ENCODE measurements around the gene NUDT5. TPM values are rescaled to one million over a fixed set of nuclear protein-coding genes. Genes with fewer than 3 reads are reported as not detected.

The NUDT5 gene
- total and polyA plus RNA-seq, 7 donors: 4.8 to 11.3 (median 5.2) TPM

DNA sequence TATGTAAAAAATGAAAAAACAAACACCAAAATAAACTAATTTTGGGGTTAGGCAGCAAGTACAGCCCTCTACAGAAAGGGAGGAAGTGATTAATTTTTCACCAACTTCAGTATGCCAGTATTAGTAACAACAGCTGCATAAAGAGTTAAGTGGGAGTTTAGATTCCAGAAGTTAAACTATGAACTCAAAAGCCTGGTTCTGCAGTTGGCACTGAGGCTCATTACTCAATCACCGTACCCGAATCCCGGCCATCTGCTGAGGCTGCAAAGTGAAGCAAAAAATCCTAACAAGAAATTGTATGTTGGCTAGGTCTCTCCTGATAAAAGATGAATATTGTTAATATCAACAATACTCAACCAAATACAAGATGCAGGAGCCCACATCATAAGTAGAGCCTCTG, 4.0 kb downstream of the NUDT5 start:
- H3K36me3 ChIP-seq (ENCODE audit: insufficient read depth in 1 of 2, low read depth in 1 of 2): peaks cover 0 to 8% of the 10 kb centered on the region in 2 donors
- intact Hi-C loops (cut with DNase I): no loop called here
- 32 to 58% (median 46%) methylated on average over 3 of the region's 3 CpGs for WGBS, 3 donors

DNA sequence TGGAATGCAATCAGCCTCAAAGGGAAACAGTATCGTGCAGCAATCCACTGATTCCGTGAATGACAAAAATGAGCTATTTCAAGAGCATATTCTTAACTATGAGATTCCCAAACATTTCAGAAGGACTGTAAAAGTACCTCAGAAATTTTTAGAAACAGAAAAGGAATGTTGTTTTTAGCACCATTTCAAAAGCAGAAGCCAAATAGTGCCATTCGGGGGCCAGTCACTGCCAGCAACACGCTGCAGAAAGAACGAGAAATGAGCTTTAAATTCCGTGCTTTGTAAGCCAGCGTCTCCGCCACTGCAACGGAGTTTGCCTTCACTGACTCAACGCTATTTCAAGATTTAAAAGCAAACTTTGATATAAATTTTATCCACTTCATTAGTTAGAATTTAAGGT, 6.3 kb downstream of the NUDT5 start:
- Histone ChIP-seq H3K4me3 (no peak overlapping the region), H3K27ac (no peak overlapping the region), H3K9me3 (no peaks in the 10 kb centered on the region), H3K36me3 (ENCODE audit: insufficient read depth in 1 of 2, low read depth in 1 of 2) (peaks cover 0 to 28% of the 10 kb centered on the region in 2 donors), H3K27me3 (ENCODE audit: insufficient read depth in 3 of 3, low read length in 2 of 3) (no peaks in the 10 kb centered on the region), H3K4me1 (peaks cover 4% of the 10 kb centered on the region)
- WGBS, 3 donors: 93 to 94% (median 94%) methylated on average over 10 of the region's 10 CpGs
- DNase-seq (no peak), ATAC-seq (no peak)
- intact Hi-C loops (cut with DNase I): no loop called here
- TF ChIP-seq, protein P1, sequence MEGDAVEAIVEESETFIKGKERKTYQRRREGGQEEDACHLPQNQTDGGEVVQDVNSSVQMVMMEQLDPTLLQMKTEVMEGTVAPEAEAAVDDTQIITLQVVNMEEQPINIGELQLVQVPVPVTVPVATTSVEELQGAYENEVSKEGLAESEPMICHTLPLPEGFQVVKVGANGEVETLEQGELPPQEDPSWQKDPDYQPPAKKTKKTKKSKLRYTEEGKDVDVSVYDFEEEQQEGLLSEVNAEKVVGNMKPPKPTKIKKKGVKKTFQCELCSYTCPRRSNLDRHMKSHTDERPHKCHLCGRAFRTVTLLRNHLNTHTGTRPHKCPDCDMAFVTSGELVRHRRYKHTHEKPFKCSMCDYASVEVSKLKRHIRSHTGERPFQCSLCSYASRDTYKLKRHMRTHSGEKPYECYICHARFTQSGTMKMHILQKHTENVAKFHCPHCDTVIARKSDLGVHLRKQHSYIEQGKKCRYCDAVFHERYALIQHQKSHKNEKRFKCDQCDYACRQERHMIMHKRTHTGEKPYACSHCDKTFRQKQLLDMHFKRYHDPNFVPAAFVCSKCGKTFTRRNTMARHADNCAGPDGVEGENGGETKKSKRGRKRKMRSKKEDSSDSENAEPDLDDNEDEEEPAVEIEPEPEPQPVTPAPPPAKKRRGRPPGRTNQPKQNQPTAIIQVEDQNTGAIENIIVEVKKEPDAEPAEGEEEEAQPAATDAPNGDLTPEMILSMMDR (IDR thresholded peaks at IDR 0.05): no peak

More for the DNA sequence above, 4.0 kb downstream of the NUDT5 start:
- TF ChIP-seq, protein P1 (IDR thresholded peaks at IDR 0.05): no peak
- Histone ChIP-seq H3K27me3 (ENCODE audit: insufficient read depth in 3 of 3, low read length in 2 of 3) (no peaks in the 10 kb centered on the region), H3K27ac (no peak overlapping the region), H3K9me3 (no peaks in the 10 kb centered on the region), H3K4me3 (no peak overlapping the region), H3K4me1 (peaks cover 5% of the 10 kb centered on the region)
- ATAC-seq: no peak
- DNase-seq: no peak

DNA sequence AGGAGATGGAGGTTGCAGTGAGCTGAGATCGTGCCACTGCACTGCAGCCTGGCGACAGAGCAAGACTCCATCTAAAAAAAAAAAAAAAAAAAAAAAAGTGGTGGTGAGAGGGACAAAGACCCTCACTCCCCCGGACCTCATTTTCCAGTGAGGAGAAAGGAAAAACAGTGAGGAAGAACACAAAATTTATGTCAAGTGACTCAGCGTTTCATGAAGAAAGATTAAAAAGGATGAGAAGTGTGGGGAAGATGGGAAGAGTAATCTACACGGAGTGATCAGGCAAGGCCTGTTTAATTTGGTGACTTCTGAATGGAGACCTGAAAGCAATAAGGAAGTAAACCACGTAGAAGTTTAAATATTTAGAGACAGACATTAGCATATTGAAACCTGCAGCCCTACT, 7.0 kb downstream of the NUDT5 start:
- no peak for ATAC-seq
- H3K4me1 ChIP-seq: no peaks in the 10 kb centered on the region
- H3K36me3 ChIP-seq (ENCODE audit: insufficient read depth in 1 of 2, low read depth in 1 of 2): peaks cover 0 to 36% of the 10 kb centered on the region in 2 donors
- H3K9me3 ChIP-seq: no peaks in the 10 kb centered on the region
- intact Hi-C loops (cut with DNase I): no loop called here
- DNase-seq: no peak
- WGBS, 3 donors: 80 to 85% (median 82%) methylated on average over 5 to 6 of the region's 6 CpGs
- TF ChIP-seq, protein P1 (IDR thresholded peaks at IDR 0.05): no peak
- H3K27me3 ChIP-seq (ENCODE audit: insufficient read depth in 3 of 3, low read length in 2 of 3): no peaks in the 10 kb centered on the region
- H3K27ac ChIP-seq: no peak overlapping the region
- no peak overlapping the region for H3K4me3 ChIP-seq

DNA sequence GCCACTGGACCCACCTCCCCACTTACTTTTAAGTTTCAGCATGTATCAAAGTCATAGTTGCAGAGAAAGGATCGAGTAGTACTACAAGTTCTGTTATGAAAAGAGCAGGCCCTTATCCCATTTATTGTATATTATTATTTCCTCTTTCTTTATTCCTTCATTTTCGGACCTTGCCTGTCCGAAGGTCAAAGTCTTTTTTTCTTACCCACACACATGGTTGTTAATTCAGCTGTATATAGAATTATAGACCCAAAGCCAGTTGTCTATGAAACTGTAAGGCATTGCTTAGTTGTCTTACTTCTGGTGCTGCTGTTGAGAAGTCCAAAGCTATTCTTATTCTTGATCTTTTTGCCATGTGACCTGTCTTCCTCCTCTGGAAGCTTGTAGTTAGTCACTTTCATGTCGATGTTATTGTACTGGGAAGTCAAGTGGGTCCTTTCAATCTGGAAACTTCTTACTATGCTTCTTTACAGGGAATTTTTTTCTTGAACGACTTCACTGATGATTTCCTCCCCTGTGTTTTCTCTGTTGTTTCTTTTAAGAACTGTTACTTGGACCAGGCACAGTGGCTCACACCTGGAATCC, 8.3 kb downstream of the NUDT5 start:
- 85 to 90% (median 86%) methylated on average over 5 of the region's 5 CpGs for WGBS, 3 donors
- no peak for DNase-seq
- Histone ChIP-seq H3K9me3 (no peaks in the 10 kb centered on the region), H3K4me1 (no peaks in the 10 kb centered on the region), H3K4me3 (no peak overlapping the region), H3K27me3 (ENCODE audit: insufficient read depth in 3 of 3, low read length in 2 of 3) (no peaks in the 10 kb centered on the region), H3K27ac (no peak overlapping the region), H3K36me3 (ENCODE audit: insufficient read depth in 1 of 2, low read depth in 1 of 2) (peaks cover 0 to 43% of the 10 kb centered on the region in 2 donors)
- ATAC-seq: no peak
- TF ChIP-seq, protein P1 (IDR thresholded peaks at IDR 0.05): no peak
- intact Hi-C loops (cut with DNase I): no loop called here

DNA sequence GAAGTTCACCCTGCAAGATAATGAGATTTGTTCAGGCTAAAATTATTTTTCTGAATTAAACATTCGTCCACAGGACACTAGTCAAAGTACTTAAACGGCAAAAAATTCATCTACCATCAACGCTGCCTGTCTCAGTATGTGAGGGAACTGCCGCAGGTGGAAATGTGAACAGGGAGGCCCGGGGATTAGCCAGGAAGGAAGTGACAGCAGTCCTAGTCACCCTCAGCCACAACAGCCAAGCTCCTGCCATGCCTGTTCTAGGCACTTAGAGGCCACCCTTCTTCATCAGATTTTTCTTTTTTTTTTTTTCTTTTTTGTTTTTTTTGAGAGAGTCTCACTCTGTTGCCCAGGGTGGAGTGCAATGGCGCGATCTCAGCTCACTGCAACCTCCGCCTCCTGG, 9.4 kb downstream of the NUDT5 start:
- no peak overlapping the region for H3K4me3 ChIP-seq
- 86 to 90% (median 87%) methylated on average over 8 of the region's 8 CpGs for WGBS, 3 donors
- intact Hi-C loops (cut with DNase I): no loop called here
- peaks cover 0 to 48% of the 10 kb centered on the region in 2 donors for H3K36me3 ChIP-seq (ENCODE audit: insufficient read depth in 1 of 2, low read depth in 1 of 2)
- no peak for DNase-seq
- H3K4me1 ChIP-seq: no peaks in the 10 kb centered on the region
- TF ChIP-seq, protein P1 (IDR thresholded peaks at IDR 0.05): no peak
- ATAC-seq: no peak
- H3K27me3 ChIP-seq (ENCODE audit: insufficient read depth in 3 of 3, low read length in 2 of 3): no peaks in the 10 kb centered on the region
- no peaks in the 10 kb centered on the region for H3K9me3 ChIP-seq
- H3K27ac ChIP-seq: no peak overlapping the region
